Measurements from ENCODE around the gene CSF3.

The CSF3 gene

GRCh38 chr17:39980351-39981206, 34.7 kb upstream of the CSF3 start, which contains the start of gene PSMD3:
Gene PSMD3 (plus strand): TSS chr17:39980807. CDS start chr17:39980971, 164 bp downstream.
- peak within 1 kb of the TSS; percentile 99 for H3K14ac ChIP-seq (ENCODE audit: low read length)
- H4K8ac ChIP-seq (ENCODE audit: low read depth, low read length): peak within 1 kb of the TSS; percentile 77
- peak within 1 kb of the TSS; percentile 99 for H3K4me3 ChIP-seq (ENCODE audit: low read depth, low read length)
- H4K91ac ChIP-seq (ENCODE audit: low read depth, low read length): peak within 1 kb of the TSS; percentile 95
- peak within 1 kb of the TSS; percentile 99 for H3K4me2 ChIP-seq (ENCODE audit: low read length)
- peak within 1 kb of the TSS; percentile 77 for H2AFZ ChIP-seq (ENCODE audit: insufficient read depth, low read length, poor library complexity)
- WGBS (ENCODE audit: extremely low coverage, insufficient coverage, insufficient read length): no CpG with 5 or more reads among the region's 84 CpGs
- peak; percentile 100 for DNase-seq
- H3K27ac ChIP-seq (ENCODE audit: low read depth, low read length): peak within 1 kb of the TSS; percentile 82
- peak within 1 kb of the TSS; percentile 5 for H2BK12ac ChIP-seq (ENCODE audit: low read length)
- peak within 1 kb of the TSS; percentile 78 for H2AK5ac ChIP-seq (ENCODE audit: low read length)
- peak within 1 kb of the TSS; percentile 88 for H2BK5ac ChIP-seq (ENCODE audit: low read depth, low read length, poor library complexity)
- H2BK120ac ChIP-seq (ENCODE audit: insufficient read depth, low read length, poor library complexity): peak within 1 kb of the TSS; percentile 88
- peak within 1 kb of the TSS; percentile 91 for H4K12ac ChIP-seq (ENCODE audit: low read depth, low read length)
- H3K27me3 ChIP-seq (ENCODE audit: insufficient read depth, low read length): no peaks in the 10 kb centered on the region
- peaks cover 2 to 4% of the 10 kb centered on the region in 2 experiments for H3K4me1 ChIP-seq (ENCODE audit: control insufficient read depth in 1 of 2, insufficient read depth in 2 of 2, low read length in 2 of 2)
- peaks cover 9% of the 10 kb centered on the region for H3K79me1 ChIP-seq (ENCODE audit: low read length)
- H3K18ac ChIP-seq (ENCODE audit: low read length): peak within 1 kb of the TSS; percentile 73
- peaks cover 9% of the 10 kb centered on the region for H3K79me2 ChIP-seq (ENCODE audit: control insufficient read depth, insufficient read depth, low read length, poor library complexity)
- H3K9ac ChIP-seq (ENCODE audit: low read length): peak within 1 kb of the TSS; percentile 97
- H3K23ac ChIP-seq (ENCODE audit: low read length): no peak within 1 kb of the TSS
- H3K36me3 ChIP-seq (ENCODE audit: control insufficient read depth in 1 of 2, insufficient read depth in 2 of 2, low read length in 2 of 2): peaks cover 16 to 17% of the 10 kb centered on the region in 2 experiments
- H3K9me3 ChIP-seq (ENCODE audit: insufficient read depth, low read depth, low read length): peaks cover 3% of the 10 kb centered on the region
- peak within 1 kb of the TSS; percentile 96 for H3K4ac ChIP-seq (ENCODE audit: low read depth, low read length)

GRCh38 chr17:39981207-39981741, 34.0 kb upstream of the CSF3 start:
- Histone ChIP-seq H2AFZ (ENCODE audit: insufficient read depth, low read length, poor library complexity) (no peak overlapping the region), H3K9ac (ENCODE audit: low read length) (peak overlapping the region; percentile 97), H4K91ac (ENCODE audit: low read depth, low read length) (peak overlapping the region; percentile 95), H3K4me1 (ENCODE audit: control insufficient read depth in 1 of 2, insufficient read depth in 2 of 2, low read length in 2 of 2) (peaks cover 2 to 4% of the 10 kb centered on the region in 2 experiments), H3K18ac (ENCODE audit: low read length) (peak overlapping the region; percentile 73), H3K27ac (ENCODE audit: low read depth, low read length) (peak overlapping the region; percentile 82), H3K4ac (ENCODE audit: low read depth, low read length) (peak overlapping the region; percentile 96), H3K27me3 (ENCODE audit: insufficient read depth, low read length) (no peaks in the 10 kb centered on the region), H3K14ac (ENCODE audit: low read length) (peak overlapping the region; percentile 99), H3K36me3 (ENCODE audit: control insufficient read depth in 1 of 2, insufficient read depth in 2 of 2, low read length in 2 of 2) (peaks cover 21 to 23% of the 10 kb centered on the region in 2 experiments), H3K9me3 (ENCODE audit: insufficient read depth, low read depth, low read length) (peaks cover 3% of the 10 kb centered on the region), H3K4me2 (ENCODE audit: low read length) (peak overlapping the region; percentile 93), H3K79me2 (ENCODE audit: control insufficient read depth, insufficient read depth, low read length, poor library complexity) (peaks cover 9% of the 10 kb centered on the region), H4K8ac (ENCODE audit: low read depth, low read length) (peak overlapping the region; percentile 77), H3K79me1 (ENCODE audit: low read length) (peaks cover 9% of the 10 kb centered on the region), H4K12ac (ENCODE audit: low read depth, low read length) (peak overlapping the region; percentile 91), H2BK12ac (ENCODE audit: low read length) (peak overlapping the region; percentile 5), H2BK120ac (ENCODE audit: insufficient read depth, low read length, poor library complexity) (peak overlapping the region; percentile 88), H3K23ac (ENCODE audit: low read length) (no peak overlapping the region), H2AK5ac (ENCODE audit: low read length) (peak overlapping the region; percentile 78), H3K4me3 (ENCODE audit: low read depth, low read length) (peak overlapping the region; percentile 99), H2BK5ac (ENCODE audit: low read depth, low read length, poor library complexity) (peak overlapping the region; percentile 88)
- DNase-seq: no peak
- WGBS (ENCODE audit: extremely low coverage, insufficient coverage, insufficient read length): no CpG with 5 or more reads among the region's 15 CpGs

- Histone ChIP-seq H4K91ac (ENCODE audit: low read depth, low read length) (no peak overlapping the region), H3K18ac (ENCODE audit: low read length) (no peak overlapping the region), H3K23ac (ENCODE audit: low read length) (no peak overlapping the region), H3K27me3 (ENCODE audit: insufficient read depth, low read length) (no peaks in the 10 kb centered on the region), H3K9ac (ENCODE audit: low read length) (peak overlapping the region; percentile 6), H3K14ac (ENCODE audit: low read length) (no peak overlapping the region), H3K27ac (ENCODE audit: low read depth, low read length) (no peak overlapping the region), H3K4ac (ENCODE audit: low read depth, low read length) (peak overlapping the region; percentile 96), H2AK5ac (ENCODE audit: low read length) (no peak overlapping the region), H3K4me3 (ENCODE audit: low read depth, low read length) (no peak overlapping the region), H2BK120ac (ENCODE audit: insufficient read depth, low read length, poor library complexity) (no peak overlapping the region), H2BK5ac (ENCODE audit: low read depth, low read length, poor library complexity) (no peak overlapping the region), H3K79me2 (ENCODE audit: control insufficient read depth, insufficient read depth, low read length, poor library complexity) (peaks cover 9% of the 10 kb centered on the region), H3K4me1 (ENCODE audit: control insufficient read depth in 1 of 2, insufficient read depth in 2 of 2, low read length in 2 of 2) (peaks cover 2 to 4% of the 10 kb centered on the region in 2 experiments), H2BK12ac (ENCODE audit: low read length) (no peak overlapping the region), H3K79me1 (ENCODE audit: low read length) (peaks cover 9% of the 10 kb centered on the region), H3K9me3 (ENCODE audit: insufficient read depth, low read depth, low read length) (peaks cover 3% of the 10 kb centered on the region), H4K8ac (ENCODE audit: low read depth, low read length) (no peak overlapping the region), H2AFZ (ENCODE audit: insufficient read depth, low read length, poor library complexity) (no peak overlapping the region), H3K36me3 (ENCODE audit: control insufficient read depth in 1 of 2, insufficient read depth in 2 of 2, low read length in 2 of 2) (peaks cover 27 to 29% of the 10 kb centered on the region in 2 experiments), H4K12ac (ENCODE audit: low read depth, low read length) (no peak overlapping the region), H3K4me2 (ENCODE audit: low read length) (peak overlapping the region; percentile 93)
- no peak for DNase-seq
- no CpG with 5 or more reads among the region's 7 CpGs for WGBS (ENCODE audit: extremely low coverage, insufficient coverage, insufficient read length)
Observed at GRCh38 chr17:39981766-39982375, 33.4 kb upstream of the CSF3 start.

GRCh38 chr17:39988206-39988810, 26.9 kb upstream of the CSF3 start:
- Histone ChIP-seq H2BK12ac (ENCODE audit: low read length) (no peak overlapping the region), H3K18ac (ENCODE audit: low read length) (no peak overlapping the region), H3K9ac (ENCODE audit: low read length) (no peak overlapping the region), H3K36me3 (ENCODE audit: control insufficient read depth in 1 of 2, insufficient read depth in 2 of 2, low read length in 2 of 2) (peaks cover 74 to 91% of the 10 kb centered on the region in 2 experiments), H3K4me3 (ENCODE audit: low read depth, low read length) (no peak overlapping the region), H2AK5ac (ENCODE audit: low read length) (no peak overlapping the region), H3K79me2 (ENCODE audit: control insufficient read depth, insufficient read depth, low read length, poor library complexity) (no peaks in the 10 kb centered on the region), H3K79me1 (ENCODE audit: low read length) (no peaks in the 10 kb centered on the region), H2BK5ac (ENCODE audit: low read depth, low read length, poor library complexity) (no peak overlapping the region), H2AFZ (ENCODE audit: insufficient read depth, low read length, poor library complexity) (no peak overlapping the region), H3K4ac (ENCODE audit: low read depth, low read length) (no peak overlapping the region), H4K12ac (ENCODE audit: low read depth, low read length) (no peak overlapping the region), H3K27me3 (ENCODE audit: insufficient read depth, low read length) (no peaks in the 10 kb centered on the region), H4K8ac (ENCODE audit: low read depth, low read length) (no peak overlapping the region), H3K4me2 (ENCODE audit: low read length) (no peak overlapping the region), H3K14ac (ENCODE audit: low read length) (no peak overlapping the region), H3K23ac (ENCODE audit: low read length) (no peak overlapping the region), H3K27ac (ENCODE audit: low read depth, low read length) (no peak overlapping the region), H3K4me1 (ENCODE audit: control insufficient read depth in 1 of 2, insufficient read depth in 2 of 2, low read length in 2 of 2) (no peaks in the 10 kb centered on the region), H3K9me3 (ENCODE audit: insufficient read depth, low read depth, low read length) (peaks cover 2% of the 10 kb centered on the region), H2BK120ac (ENCODE audit: insufficient read depth, low read length, poor library complexity) (no peak overlapping the region), H4K91ac (ENCODE audit: low read depth, low read length) (no peak overlapping the region)
- no peak for DNase-seq
- no CpG with 5 or more reads among the region's 11 CpGs for WGBS (ENCODE audit: extremely low coverage, insufficient coverage, insufficient read length)

Measured in trophoblast cell (in vitro differentiated cells and primary cell).